ENCODE measurements around the gene IQSEC3. TPM values are rescaled to one million over a fixed set of nuclear protein-coding genes. Genes with fewer than 3 reads are reported as not detected.
A peak's percentile ranks its signal among the peaks of the same experiment; 100 is the strongest.

Gene IQSEC3
- total RNA-seq, 1 donor = 0.36 TPM

DNA sequence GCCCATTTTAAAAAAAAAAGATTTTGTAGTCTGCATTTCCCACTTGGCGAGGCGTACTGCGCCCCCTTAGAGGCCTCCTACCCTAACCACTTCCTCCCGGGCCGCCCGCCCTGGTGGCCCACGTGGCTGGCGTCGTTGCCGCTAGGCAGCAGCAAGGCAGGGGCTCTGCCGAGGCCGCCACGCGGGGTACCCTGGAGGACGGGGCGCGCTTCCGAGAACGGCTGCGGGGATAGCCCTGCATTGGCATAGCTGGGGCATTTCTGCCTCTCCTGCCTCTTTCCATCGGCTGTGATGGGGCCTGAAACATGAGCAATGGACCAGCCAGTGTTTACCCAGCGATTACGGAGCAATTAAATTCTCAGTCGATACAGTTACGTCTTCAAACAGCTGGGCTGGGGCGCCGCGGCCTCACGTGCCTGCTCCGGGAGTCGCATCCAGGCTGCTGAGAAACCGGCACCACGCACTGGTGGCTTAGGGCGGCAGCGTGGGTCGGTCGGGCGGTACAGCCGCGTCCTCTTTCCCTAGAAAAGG is 38.0 kb downstream of the IQSEC3 start:
- Histone ChIP-seq H3K79me2 (ENCODE audit: insufficient read depth, low read length) (no peaks in the 10 kb centered on the region), H2AFZ (ENCODE audit: low read length) (no peak overlapping the region), H3K27me3 (ENCODE audit: insufficient read depth, low read length) (peaks cover 32% of the 10 kb centered on the region), H3K36me3 (ENCODE audit: insufficient read depth, low read length) (no peaks in the 10 kb centered on the region), H4K20me1 (ENCODE audit: insufficient read depth, low read length) (no peaks in the 10 kb centered on the region), H3K4me1 (ENCODE audit: insufficient read depth, low read length) (no peaks in the 10 kb centered on the region), H3K27ac (ENCODE audit: low read depth, low read length) (no peak overlapping the region), H3K4me3 (ENCODE audit: insufficient read depth, low read length) (no peak overlapping the region), H3K4me2 (ENCODE audit: insufficient read depth, low read length) (no peak overlapping the region), H3K9me3 (ENCODE audit: low read depth, low read length) (no peaks in the 10 kb centered on the region)
- no peak for DNase-seq (ENCODE audit: insufficient read length, low spot score, missing footprints)
- TF ChIP-seq, protein P1, sequence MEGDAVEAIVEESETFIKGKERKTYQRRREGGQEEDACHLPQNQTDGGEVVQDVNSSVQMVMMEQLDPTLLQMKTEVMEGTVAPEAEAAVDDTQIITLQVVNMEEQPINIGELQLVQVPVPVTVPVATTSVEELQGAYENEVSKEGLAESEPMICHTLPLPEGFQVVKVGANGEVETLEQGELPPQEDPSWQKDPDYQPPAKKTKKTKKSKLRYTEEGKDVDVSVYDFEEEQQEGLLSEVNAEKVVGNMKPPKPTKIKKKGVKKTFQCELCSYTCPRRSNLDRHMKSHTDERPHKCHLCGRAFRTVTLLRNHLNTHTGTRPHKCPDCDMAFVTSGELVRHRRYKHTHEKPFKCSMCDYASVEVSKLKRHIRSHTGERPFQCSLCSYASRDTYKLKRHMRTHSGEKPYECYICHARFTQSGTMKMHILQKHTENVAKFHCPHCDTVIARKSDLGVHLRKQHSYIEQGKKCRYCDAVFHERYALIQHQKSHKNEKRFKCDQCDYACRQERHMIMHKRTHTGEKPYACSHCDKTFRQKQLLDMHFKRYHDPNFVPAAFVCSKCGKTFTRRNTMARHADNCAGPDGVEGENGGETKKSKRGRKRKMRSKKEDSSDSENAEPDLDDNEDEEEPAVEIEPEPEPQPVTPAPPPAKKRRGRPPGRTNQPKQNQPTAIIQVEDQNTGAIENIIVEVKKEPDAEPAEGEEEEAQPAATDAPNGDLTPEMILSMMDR (IDR thresholded peaks at IDR 0.05; ENCODE audit: extremely low read depth, low read depth, low read length) = no peak

DNA sequence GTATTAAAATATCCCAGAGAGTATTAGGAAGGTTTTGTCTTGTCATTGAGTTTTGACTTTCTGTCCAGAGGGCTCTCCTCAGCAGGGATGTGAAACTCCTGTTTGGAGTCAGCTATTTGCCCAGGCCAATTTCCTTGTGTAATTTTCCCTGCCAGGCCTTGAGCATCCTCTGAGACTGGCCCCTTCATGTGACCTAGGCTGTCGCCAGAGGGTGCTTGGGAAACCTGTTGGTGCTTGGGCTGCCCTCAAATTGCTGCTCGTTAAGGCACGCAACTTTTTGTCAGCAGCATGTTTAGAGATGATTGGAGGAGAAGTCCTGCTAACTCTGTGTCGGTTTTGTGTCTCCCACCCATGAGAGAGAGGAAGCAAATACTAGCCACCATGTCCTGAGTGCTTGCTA is 39.1 kb downstream of the IQSEC3 start:
- DNase-seq (ENCODE audit: insufficient read length, low spot score, missing footprints) = no peak
- H4K20me1 ChIP-seq (ENCODE audit: insufficient read depth, low read length) = no peaks in the 10 kb centered on the region
- no peak overlapping the region for H2AFZ ChIP-seq (ENCODE audit: low read length)
- H3K27me3 ChIP-seq (ENCODE audit: insufficient read depth, low read length) = peaks cover 33% of the 10 kb centered on the region
- no peaks in the 10 kb centered on the region for H3K79me2 ChIP-seq (ENCODE audit: insufficient read depth, low read length)
- no peak overlapping the region for H3K27ac ChIP-seq (ENCODE audit: low read depth, low read length)
- H3K9me3 ChIP-seq (ENCODE audit: low read depth, low read length) = no peaks in the 10 kb centered on the region
- H3K4me2 ChIP-seq (ENCODE audit: insufficient read depth, low read length) = no peak overlapping the region
- no peaks in the 10 kb centered on the region for H3K36me3 ChIP-seq (ENCODE audit: insufficient read depth, low read length)
- TF ChIP-seq, protein P1 (IDR thresholded peaks at IDR 0.05; ENCODE audit: extremely low read depth, low read depth, low read length) = no peak
- H3K4me3 ChIP-seq (ENCODE audit: insufficient read depth, low read length) = no peak overlapping the region
- H3K4me1 ChIP-seq (ENCODE audit: insufficient read depth, low read length) = no peaks in the 10 kb centered on the region

DNA sequence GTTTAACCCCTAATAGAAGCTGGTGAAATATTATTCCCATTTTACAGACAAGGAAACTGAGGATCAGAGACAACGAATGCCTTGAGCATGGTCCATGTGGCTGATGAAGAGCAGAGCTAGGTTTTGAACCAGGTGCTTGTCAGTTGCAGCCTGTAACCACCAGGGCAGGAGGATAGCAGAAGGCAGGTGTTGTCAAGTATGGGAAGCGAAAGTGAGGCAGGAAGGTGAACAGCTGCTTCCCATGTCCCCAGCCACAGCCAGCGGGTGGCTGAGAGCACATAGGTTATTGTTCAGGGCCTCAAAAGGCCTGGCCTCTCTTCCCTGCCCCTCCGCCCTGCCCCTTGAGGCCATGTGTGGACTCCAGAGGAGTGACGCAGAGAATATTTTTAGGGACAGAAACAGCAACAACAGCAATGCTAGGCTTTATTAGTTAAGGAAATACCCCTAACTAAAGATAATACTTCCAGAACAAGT is 39.6 kb downstream of the IQSEC3 start:
- TF ChIP-seq, protein P1 (IDR thresholded peaks at IDR 0.05; ENCODE audit: extremely low read depth, low read depth, low read length) = no peak
- Histone ChIP-seq H4K20me1 (ENCODE audit: insufficient read depth, low read length) (no peaks in the 10 kb centered on the region), H2AFZ (ENCODE audit: low read length) (no peak overlapping the region), H3K4me1 (ENCODE audit: insufficient read depth, low read length) (no peaks in the 10 kb centered on the region), H3K36me3 (ENCODE audit: insufficient read depth, low read length) (no peaks in the 10 kb centered on the region), H3K27me3 (ENCODE audit: insufficient read depth, low read length) (peaks cover 33% of the 10 kb centered on the region), H3K4me2 (ENCODE audit: insufficient read depth, low read length) (no peak overlapping the region), H3K27ac (ENCODE audit: low read depth, low read length) (no peak overlapping the region), H3K79me2 (ENCODE audit: insufficient read depth, low read length) (no peaks in the 10 kb centered on the region), H3K4me3 (ENCODE audit: insufficient read depth, low read length) (no peak overlapping the region), H3K9me3 (ENCODE audit: low read depth, low read length) (no peaks in the 10 kb centered on the region)
- DNase-seq (ENCODE audit: insufficient read length, low spot score, missing footprints) = no peak

DNA sequence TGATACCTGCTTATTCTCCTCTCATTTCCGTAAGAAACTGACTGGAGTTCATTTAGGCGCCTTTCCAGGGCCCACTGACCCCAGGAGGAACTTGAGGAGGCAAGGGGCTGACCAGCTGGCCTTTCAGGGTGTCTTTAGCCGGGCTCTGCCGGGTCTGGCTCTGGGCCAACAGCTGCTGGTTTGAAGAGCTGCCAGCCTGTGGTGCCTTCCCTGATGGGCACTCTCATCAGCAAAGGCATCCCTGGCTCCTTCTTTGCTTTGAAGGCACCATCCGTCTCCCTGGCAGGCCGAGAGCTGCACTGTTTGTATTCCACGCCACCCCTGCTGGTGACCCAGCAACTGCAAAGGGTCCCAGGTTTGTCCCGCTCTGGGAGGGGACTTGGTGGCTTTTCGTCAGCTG is 42.0 kb downstream of the IQSEC3 start:
- peaks cover 43% of the 10 kb centered on the region for H3K27me3 ChIP-seq (ENCODE audit: insufficient read depth, low read length)

More for the DNA sequence above, 42.0 kb downstream of the IQSEC3 start:
- no peak overlapping the region for H3K4me3 ChIP-seq (ENCODE audit: insufficient read depth, low read length)
- no peak overlapping the region for H3K4me2 ChIP-seq (ENCODE audit: insufficient read depth, low read length)
- H3K79me2 ChIP-seq (ENCODE audit: insufficient read depth, low read length) = no peaks in the 10 kb centered on the region
- peak; percentile 49 for DNase-seq (ENCODE audit: insufficient read length, low spot score, missing footprints)
- no peak overlapping the region for H2AFZ ChIP-seq (ENCODE audit: low read length)
- TF ChIP-seq, protein P1 (IDR thresholded peaks at IDR 0.05; ENCODE audit: extremely low read depth, low read depth, low read length) = no peak
- no peaks in the 10 kb centered on the region for H3K4me1 ChIP-seq (ENCODE audit: insufficient read depth, low read length)
- no peaks in the 10 kb centered on the region for H3K9me3 ChIP-seq (ENCODE audit: low read depth, low read length)
- no peak overlapping the region for H3K27ac ChIP-seq (ENCODE audit: low read depth, low read length)
- no peaks in the 10 kb centered on the region for H4K20me1 ChIP-seq (ENCODE audit: insufficient read depth, low read length)
- H3K36me3 ChIP-seq (ENCODE audit: insufficient read depth, low read length) = no peaks in the 10 kb centered on the region

Measured in osteoblast (primary cell).